ENCODE measurements around the gene WDFY4. TPM values are rescaled to one million over a fixed set of nuclear protein-coding genes. Genes with fewer than 3 reads are reported as not detected.

WDFY4 gene
- total RNA-seq, 1 donor from 2014 or later = not detected

GRCh38 chr10:49000437-49001398 is 316.0 kb downstream of the WDFY4 start:
- no peak for TF ChIP-seq CTCF (IDR thresholded peaks at IDR 0.05; ENCODE audit: insufficient read depth, low read length, poor library complexity, severe bottlenecking)
- H3K4me3 ChIP-seq (ENCODE audit: low read depth, low read length) = no peak overlapping the region
- no peak for DNase-seq (ENCODE audit: low read depth)

GRCh38 chr10:49001402-49001801 is 316.7 kb downstream of the WDFY4 start:
- no peaks in the 10 kb centered on the region for H3K36me3 ChIP-seq (ENCODE audit: control insufficient read depth, insufficient read depth, low read length)
- H3K27me3 ChIP-seq (ENCODE audit: control insufficient read depth, insufficient read depth, low read length) = peaks cover 10% of the 10 kb centered on the region
- no peak overlapping the region for H3K4me3 ChIP-seq (ENCODE audit: low read depth, low read length)
- no peak for DNase-seq (ENCODE audit: low read depth)
- peak; percentile 35 for TF ChIP-seq CTCF (IDR thresholded peaks at IDR 0.05; ENCODE audit: insufficient read depth, low read length, poor library complexity, severe bottlenecking)

More at GRCh38 chr10:49000437-49001398, 316.0 kb downstream of the WDFY4 start:
- Histone ChIP-seq H3K27me3 (ENCODE audit: control insufficient read depth, insufficient read depth, low read length) (peaks cover 10% of the 10 kb centered on the region), H3K36me3 (ENCODE audit: control insufficient read depth, insufficient read depth, low read length) (no peaks in the 10 kb centered on the region)

- no peak overlapping the region for H3K4me3 ChIP-seq (ENCODE audit: low read depth, low read length)
- H3K36me3 ChIP-seq (ENCODE audit: control insufficient read depth, insufficient read depth, low read length) = no peaks in the 10 kb centered on the region
- H3K27me3 ChIP-seq (ENCODE audit: control insufficient read depth, insufficient read depth, low read length) = peaks cover 10% of the 10 kb centered on the region
- no peak for TF ChIP-seq CTCF (IDR thresholded peaks at IDR 0.05; ENCODE audit: insufficient read depth, low read length, poor library complexity, severe bottlenecking)
- DNase-seq (ENCODE audit: low read depth) = no peak
These were observed 317.4 kb downstream of the WDFY4 start for GRCh38 chr10:49001870-49002672.

GRCh38 chr10:49005270-49005669 is 320.6 kb downstream of the WDFY4 start:
- Histone ChIP-seq H3K4me3 (ENCODE audit: low read depth, low read length) (no peak overlapping the region), H3K36me3 (ENCODE audit: control insufficient read depth, insufficient read depth, low read length) (no peaks in the 10 kb centered on the region), H3K27me3 (ENCODE audit: control insufficient read depth, insufficient read depth, low read length) (peaks cover 12% of the 10 kb centered on the region)
- no peak for TF ChIP-seq CTCF (IDR thresholded peaks at IDR 0.05; ENCODE audit: insufficient read depth, low read length, poor library complexity, severe bottlenecking)
- no peak for DNase-seq (ENCODE audit: low read depth)

GRCh38 chr10:49007129-49007528 is 322.5 kb downstream of the WDFY4 start:
- Histone ChIP-seq H3K4me3 (ENCODE audit: low read depth, low read length) (no peak overlapping the region), H3K36me3 (ENCODE audit: control insufficient read depth, insufficient read depth, low read length) (no peaks in the 10 kb centered on the region), H3K27me3 (ENCODE audit: control insufficient read depth, insufficient read depth, low read length) (peaks cover 7% of the 10 kb centered on the region)
- DNase-seq (ENCODE audit: low read depth) = no peak
- TF ChIP-seq CTCF (IDR thresholded peaks at IDR 0.05; ENCODE audit: insufficient read depth, low read length, poor library complexity, severe bottlenecking) = no peak
